Ishikawa (cell line): Measurements from ENCODE around the gene MESD.

ENCODE experiments used
- CEBPB ChIP-seq: IDR thresholded peaks from 2 replicates; pipeline ENCODE4 v1.6.1; 2012
- CREB1 ChIP-seq: IDR thresholded peaks from 2 replicates; pipeline ENCODE4 v1.6.1; 2012; ENCODE audit warnings: low read depth
- EP300 ChIP-seq: IDR thresholded peaks from 2 replicates; pipeline ENCODE4 v1.6.1; 2012; ENCODE audit warnings: borderline replicate concordance
- FOXM1 ChIP-seq: IDR thresholded peaks from 2 replicates; pipeline ENCODE4 v1.6.1; 2012; ENCODE audit warnings: low read depth, borderline replicate concordance
- TAF1 ChIP-seq: IDR thresholded peaks from 2 replicates; pipeline ENCODE4 v1.6.1; 2012; ENCODE audit warnings: low read depth, mild to moderate bottlenecking
- TCF12 ChIP-seq: IDR thresholded peaks from 2 replicates; pipeline ENCODE4 v1.6.1; 2012; ENCODE audit warnings: low read depth
- TEAD4 ChIP-seq: IDR thresholded peaks from 2 replicates; pipeline ENCODE4 v1.6.1; 2012
- TF ChIP-seq, protein P1 (sequence below): IDR thresholded peaks from 2 replicates; pipeline ENCODE4 v1.6.1; 2012; ENCODE audit warnings: low read depth, mild to moderate bottlenecking

- TF ChIP-seq EP300 (no peak), TAF1 (no peak), CEBPB (no peak), TEAD4 (no peak), CREB1 (no peak), FOXM1 (no peak), TCF12 (no peak)
- TF ChIP-seq, protein P1, sequence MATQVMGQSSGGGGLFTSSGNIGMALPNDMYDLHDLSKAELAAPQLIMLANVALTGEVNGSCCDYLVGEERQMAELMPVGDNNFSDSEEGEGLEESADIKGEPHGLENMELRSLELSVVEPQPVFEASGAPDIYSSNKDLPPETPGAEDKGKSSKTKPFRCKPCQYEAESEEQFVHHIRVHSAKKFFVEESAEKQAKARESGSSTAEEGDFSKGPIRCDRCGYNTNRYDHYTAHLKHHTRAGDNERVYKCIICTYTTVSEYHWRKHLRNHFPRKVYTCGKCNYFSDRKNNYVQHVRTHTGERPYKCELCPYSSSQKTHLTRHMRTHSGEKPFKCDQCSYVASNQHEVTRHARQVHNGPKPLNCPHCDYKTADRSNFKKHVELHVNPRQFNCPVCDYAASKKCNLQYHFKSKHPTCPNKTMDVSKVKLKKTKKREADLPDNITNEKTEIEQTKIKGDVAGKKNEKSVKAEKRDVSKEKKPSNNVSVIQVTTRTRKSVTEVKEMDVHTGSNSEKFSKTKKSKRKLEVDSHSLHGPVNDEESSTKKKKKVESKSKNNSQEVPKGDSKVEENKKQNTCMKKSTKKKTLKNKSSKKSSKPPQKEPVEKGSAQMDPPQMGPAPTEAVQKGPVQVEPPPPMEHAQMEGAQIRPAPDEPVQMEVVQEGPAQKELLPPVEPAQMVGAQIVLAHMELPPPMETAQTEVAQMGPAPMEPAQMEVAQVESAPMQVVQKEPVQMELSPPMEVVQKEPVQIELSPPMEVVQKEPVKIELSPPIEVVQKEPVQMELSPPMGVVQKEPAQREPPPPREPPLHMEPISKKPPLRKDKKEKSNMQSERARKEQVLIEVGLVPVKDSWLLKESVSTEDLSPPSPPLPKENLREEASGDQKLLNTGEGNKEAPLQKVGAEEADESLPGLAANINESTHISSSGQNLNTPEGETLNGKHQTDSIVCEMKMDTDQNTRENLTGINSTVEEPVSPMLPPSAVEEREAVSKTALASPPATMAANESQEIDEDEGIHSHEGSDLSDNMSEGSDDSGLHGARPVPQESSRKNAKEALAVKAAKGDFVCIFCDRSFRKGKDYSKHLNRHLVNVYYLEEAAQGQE: no peak
Measured at GRCh38 chr15:80976851-80977250, 12.8 kb downstream of the MESD start.
